ENCODE data around the gene SAMM50.

The SAMM50 gene

DNA sequence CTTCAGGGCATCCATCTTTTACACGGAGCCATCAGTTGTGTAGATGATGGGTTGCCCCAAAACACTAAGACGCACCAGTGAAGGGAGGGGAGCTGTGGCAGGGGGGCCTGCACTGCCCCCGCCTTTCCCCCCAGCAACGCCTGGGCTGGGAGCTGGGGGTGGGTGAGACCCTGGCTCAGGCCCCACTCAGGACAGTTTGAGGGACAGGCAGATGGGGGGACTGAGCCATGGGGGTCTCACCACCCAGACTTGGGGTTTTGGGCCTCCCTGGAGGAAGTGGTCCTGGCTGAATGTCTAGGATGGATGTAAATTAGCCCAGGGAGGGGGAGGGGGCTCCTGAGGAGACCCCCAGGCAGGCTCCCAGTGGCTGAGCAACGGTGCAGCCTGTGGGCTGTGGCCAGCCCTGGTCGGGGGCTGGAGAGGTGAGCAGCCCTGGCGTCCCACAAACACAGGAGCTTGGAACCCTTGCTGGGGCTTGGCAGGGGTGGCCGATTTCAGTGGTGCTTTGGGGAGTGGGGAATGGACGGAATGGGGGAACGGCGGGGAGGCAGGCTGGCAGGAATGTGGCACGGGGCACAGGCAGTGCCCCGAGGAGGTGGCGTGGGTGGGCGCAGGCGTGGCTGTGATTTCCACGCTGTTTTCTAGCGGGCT is 74.9 kb downstream of the SAMM50 start:
- Histone ChIP-seq H3K9me3 (ENCODE audit: control insufficient read depth, insufficient read depth, low read length) (no peaks in the 10 kb centered on the region), H3K9ac (ENCODE audit: low read depth, low read length) (no peak overlapping the region), H3K4me1 (ENCODE audit: insufficient read depth, low read length) (peaks cover 19% of the 10 kb centered on the region), H3K36me3 (ENCODE audit: insufficient read depth, low read length) (no peaks in the 10 kb centered on the region)

GRCh38 chr22:44030702-44031082 is 75.5 kb downstream of the SAMM50 start:
- no peak overlapping the region for H3K9ac ChIP-seq (ENCODE audit: low read depth, low read length)
- peaks cover 19% of the 10 kb centered on the region for H3K4me1 ChIP-seq (ENCODE audit: insufficient read depth, low read length)
- no peaks in the 10 kb centered on the region for H3K9me3 ChIP-seq (ENCODE audit: control insufficient read depth, insufficient read depth, low read length)
- no peaks in the 10 kb centered on the region for H3K36me3 ChIP-seq (ENCODE audit: insufficient read depth, low read length)

DNA sequence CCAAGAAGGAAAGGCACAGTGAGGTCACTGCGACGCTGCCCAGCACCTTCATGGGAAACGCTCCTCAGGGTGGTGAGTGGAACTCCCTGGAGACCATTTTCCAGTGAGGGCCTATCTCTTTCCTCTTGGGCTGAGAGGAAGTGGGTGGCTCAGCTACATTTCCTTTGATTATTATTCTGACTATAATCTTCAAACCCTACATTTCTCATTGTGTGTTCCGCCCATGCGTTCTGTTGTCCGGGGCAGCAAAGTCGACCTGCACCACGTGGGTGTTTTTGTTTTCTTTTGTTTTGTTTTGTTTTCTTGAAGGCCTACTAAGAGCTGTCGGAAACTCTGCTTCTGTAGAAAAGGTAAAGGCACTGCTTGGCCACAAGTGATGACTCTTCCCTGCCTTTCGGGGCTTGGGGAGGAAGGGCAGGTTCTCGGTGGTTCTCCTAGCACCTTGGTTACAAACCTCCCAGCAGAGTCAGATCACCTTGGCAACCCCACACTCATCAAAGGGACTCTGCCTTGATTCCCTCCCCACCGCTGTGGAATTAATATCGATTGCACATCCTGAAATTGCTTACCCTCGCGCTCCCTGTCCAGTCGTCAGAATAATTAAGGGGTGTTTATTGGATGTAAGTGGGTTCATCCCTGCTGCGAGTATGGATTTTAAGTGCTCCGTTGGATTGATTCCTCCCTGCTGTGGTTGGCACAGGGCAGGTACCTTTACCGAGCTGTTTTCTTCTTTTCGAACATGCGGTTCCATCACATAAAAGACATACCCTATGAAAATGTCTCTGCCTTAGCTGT is 76.1 kb downstream of the SAMM50 start:
- Histone ChIP-seq H3K4me1 (ENCODE audit: insufficient read depth, low read length) (peaks cover 16% of the 10 kb centered on the region), H3K36me3 (ENCODE audit: insufficient read depth, low read length) (no peaks in the 10 kb centered on the region), H3K9me3 (ENCODE audit: control insufficient read depth, insufficient read depth, low read length) (no peaks in the 10 kb centered on the region), H3K9ac (ENCODE audit: low read depth, low read length) (no peak overlapping the region)

GRCh38 chr22:44032126-44032730 is 77.0 kb downstream of the SAMM50 start:
- peaks cover 9% of the 10 kb centered on the region for H3K4me1 ChIP-seq (ENCODE audit: insufficient read depth, low read length)
- no peaks in the 10 kb centered on the region for H3K9me3 ChIP-seq (ENCODE audit: control insufficient read depth, insufficient read depth, low read length)
- H3K9ac ChIP-seq (ENCODE audit: low read depth, low read length): no peak overlapping the region
- H3K36me3 ChIP-seq (ENCODE audit: insufficient read depth, low read length): no peaks in the 10 kb centered on the region

DNA sequence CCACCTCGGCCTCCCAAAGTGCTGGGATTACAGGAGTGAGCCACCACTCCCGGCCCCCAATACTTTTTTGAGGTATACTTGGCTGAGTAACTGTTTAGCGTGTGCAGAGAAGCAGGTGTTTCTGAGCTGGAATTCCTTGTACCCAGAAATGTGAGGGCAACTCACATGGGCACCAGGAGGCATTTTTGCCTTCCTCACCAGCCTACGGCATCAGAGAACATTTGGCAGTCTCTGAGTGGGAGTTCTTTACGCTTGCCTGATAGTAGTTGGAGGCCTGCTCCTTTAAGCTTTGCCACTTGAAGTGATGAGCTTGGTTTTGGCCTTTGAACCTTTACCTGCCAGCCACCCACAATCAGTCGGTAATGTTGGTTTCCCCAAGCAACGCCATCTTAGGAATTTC is 78.0 kb downstream of the SAMM50 start:
- Histone ChIP-seq H3K9ac (ENCODE audit: low read depth, low read length) (no peak overlapping the region), H3K9me3 (ENCODE audit: control insufficient read depth, insufficient read depth, low read length) (no peaks in the 10 kb centered on the region), H3K4me1 (ENCODE audit: insufficient read depth, low read length) (peaks cover 6% of the 10 kb centered on the region), H3K36me3 (ENCODE audit: insufficient read depth, low read length) (no peaks in the 10 kb centered on the region)

- no peak overlapping the region for H3K9ac ChIP-seq (ENCODE audit: low read depth, low read length)
Measured at GRCh38 chr22:44033694-44034093, 78.5 kb downstream of the SAMM50 start.

GRCh38 chr22:44037519-44038375 is 82.5 kb downstream of the SAMM50 start:
- no peaks in the 10 kb centered on the region for H3K36me3 ChIP-seq (ENCODE audit: insufficient read depth, low read length)
- H3K4me1 ChIP-seq (ENCODE audit: insufficient read depth, low read length): peaks cover 6% of the 10 kb centered on the region
- H3K9ac ChIP-seq (ENCODE audit: low read depth, low read length): no peak overlapping the region
- peaks cover 3% of the 10 kb centered on the region; the same call in 1 of the 2 replicates for H3K9me3 ChIP-seq (ENCODE audit: control insufficient read depth, insufficient read depth, low read length)

More at GRCh38 chr22:44033694-44034093, 78.5 kb downstream of the SAMM50 start:
- no peaks in the 10 kb centered on the region for H3K36me3 ChIP-seq (ENCODE audit: insufficient read depth, low read length)
- H3K4me1 ChIP-seq (ENCODE audit: insufficient read depth, low read length): peaks cover 6% of the 10 kb centered on the region
- H3K9me3 ChIP-seq (ENCODE audit: control insufficient read depth, insufficient read depth, low read length): no peaks in the 10 kb centered on the region

GRCh38 chr22:44039566-44040171 is 84.4 kb downstream of the SAMM50 start:
- H3K4me1 ChIP-seq (ENCODE audit: insufficient read depth, low read length): no peaks in the 10 kb centered on the region
- H3K36me3 ChIP-seq (ENCODE audit: insufficient read depth, low read length): no peaks in the 10 kb centered on the region
- H3K9ac ChIP-seq (ENCODE audit: low read depth, low read length): no peak overlapping the region
- peaks cover 3% of the 10 kb centered on the region; the same call in 1 of the 2 replicates for H3K9me3 ChIP-seq (ENCODE audit: control insufficient read depth, insufficient read depth, low read length)

- Histone ChIP-seq H3K9me3 (ENCODE audit: control insufficient read depth, insufficient read depth, low read length) (peaks cover 3% of the 10 kb centered on the region; the same call in 1 of the 2 replicates), H3K9ac (ENCODE audit: low read depth, low read length) (no peak overlapping the region), H3K36me3 (ENCODE audit: insufficient read depth, low read length) (no peaks in the 10 kb centered on the region), H3K4me1 (ENCODE audit: insufficient read depth, low read length) (no peaks in the 10 kb centered on the region)
Measured at GRCh38 chr22:44042249-44043218, 87.3 kb downstream of the SAMM50 start.

DNA sequence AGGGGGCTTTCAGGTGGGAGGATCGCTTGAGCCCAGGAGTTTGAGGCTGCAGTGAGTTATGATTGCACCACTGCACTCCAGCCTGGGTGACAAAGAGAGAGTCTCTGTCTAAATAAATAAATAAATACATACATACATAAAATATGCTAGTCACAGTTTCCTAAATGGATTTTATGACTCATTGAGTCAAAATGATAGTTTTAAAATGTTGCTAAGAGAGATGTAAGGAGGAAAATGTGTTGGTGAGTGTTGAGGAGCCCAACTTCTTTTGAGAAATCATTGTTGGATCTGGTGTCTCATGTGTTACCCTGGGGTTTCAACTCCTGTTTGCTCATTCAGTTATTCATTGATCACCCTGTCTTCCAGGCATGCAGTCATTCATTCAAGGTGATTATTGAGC is 89.9 kb downstream of the SAMM50 start:
- H3K4me1 ChIP-seq (ENCODE audit: insufficient read depth, low read length): no peaks in the 10 kb centered on the region; the same call in 1 of the 2 replicates
- no peaks in the 10 kb centered on the region for H3K36me3 ChIP-seq (ENCODE audit: insufficient read depth, low read length)
- H3K9me3 ChIP-seq (ENCODE audit: control insufficient read depth, insufficient read depth, low read length): peaks cover 3% of the 10 kb centered on the region; the same call in 1 of the 2 replicates
- no peak overlapping the region for H3K9ac ChIP-seq (ENCODE audit: low read depth, low read length)
